ENCODE measurements around the gene NKPD1.
"Not testable (repeated sequence)": the region's sequence is repeated elsewhere in the genome, so short reads cannot be mapped to it uniquely, and the experiment has no call there.

Gene NKPD1

DNA sequence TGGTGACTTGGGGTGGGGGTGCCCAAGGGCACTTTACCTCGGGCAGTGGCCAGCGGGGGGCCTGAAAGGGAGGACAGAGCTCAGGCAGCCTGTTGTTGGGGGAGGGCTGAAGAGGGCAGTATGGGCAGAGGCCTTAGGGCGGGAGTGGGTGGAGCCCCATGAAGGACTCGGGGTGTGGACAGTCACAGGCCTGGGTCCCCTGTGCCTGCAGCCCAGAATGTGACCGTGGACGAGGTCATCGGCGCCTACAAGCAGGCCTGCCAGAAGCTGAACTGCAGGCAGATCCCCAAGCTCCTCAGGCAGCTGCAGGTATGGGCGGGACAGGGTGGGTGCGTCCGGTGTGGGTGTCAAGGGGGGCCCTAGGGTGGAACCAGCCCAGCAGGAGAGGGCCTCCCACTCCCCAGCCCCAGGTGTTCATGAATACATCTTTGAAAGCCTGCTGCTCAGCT, 22.5 kb downstream of the NKPD1 start:
- no peak for DNase-seq

DNA sequence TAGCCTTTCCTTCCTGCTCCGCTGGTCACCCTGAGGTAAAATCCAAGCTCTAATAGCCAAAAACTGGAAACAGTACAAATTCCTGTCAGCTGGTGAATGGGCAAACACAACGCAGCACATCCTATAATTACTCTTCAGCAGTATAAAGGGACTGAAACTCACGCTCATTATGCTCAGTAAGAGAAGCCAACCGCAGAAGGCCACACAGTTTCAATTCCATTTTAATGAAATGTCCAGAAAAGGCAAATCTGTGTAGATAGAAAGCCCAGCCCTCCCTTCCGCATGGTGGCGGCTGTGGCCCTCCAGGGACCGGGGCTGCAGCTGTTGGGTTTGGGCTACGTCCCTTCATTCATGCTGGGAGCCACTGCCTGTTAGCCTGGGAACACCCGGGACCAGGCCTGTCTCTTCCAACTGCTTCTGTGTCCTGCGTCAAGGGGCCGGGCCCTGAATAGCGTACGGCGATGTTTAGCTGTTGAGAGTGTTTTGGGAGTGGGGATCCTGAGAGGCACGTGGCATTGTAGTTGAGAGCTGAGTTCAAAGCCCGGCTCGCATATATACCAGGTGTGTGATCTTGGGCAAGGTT, 23.5 kb downstream of the NKPD1 start:
- DNase-seq = no peak

DNA sequence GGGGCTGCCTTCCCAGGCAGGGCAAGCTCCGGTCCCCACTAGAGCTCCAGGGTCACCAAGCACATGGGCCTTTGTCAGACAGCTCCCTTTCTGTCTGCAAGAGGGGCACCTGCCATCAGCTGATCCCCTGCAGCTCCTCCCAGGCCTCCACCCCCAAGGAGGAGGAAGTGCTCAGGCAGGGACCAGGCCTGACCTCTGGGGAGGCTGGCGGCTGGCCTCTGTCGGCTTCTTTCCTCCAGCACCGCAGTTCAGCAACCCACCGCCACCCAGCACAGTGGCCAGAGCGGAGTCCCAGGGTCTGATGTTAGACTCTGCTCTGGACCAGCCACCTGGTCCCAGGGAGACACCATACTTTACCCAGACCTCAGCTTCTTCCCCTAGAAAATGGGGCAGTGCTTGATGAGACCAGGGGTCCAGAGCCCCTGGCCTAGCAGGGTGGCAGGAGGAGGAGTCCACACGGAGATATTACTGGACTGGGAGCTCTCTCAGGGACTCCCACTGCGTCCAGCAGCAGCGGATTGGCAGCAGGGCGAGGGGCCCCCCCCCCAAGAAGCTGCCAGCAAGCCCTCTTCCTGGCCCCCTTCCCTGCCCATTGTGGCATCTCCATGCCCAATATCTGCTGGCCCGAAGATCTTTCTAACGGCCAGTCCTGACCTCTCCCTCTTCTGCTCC, 24.1 kb downstream of the NKPD1 start:
- DNase-seq = no peak

DNA sequence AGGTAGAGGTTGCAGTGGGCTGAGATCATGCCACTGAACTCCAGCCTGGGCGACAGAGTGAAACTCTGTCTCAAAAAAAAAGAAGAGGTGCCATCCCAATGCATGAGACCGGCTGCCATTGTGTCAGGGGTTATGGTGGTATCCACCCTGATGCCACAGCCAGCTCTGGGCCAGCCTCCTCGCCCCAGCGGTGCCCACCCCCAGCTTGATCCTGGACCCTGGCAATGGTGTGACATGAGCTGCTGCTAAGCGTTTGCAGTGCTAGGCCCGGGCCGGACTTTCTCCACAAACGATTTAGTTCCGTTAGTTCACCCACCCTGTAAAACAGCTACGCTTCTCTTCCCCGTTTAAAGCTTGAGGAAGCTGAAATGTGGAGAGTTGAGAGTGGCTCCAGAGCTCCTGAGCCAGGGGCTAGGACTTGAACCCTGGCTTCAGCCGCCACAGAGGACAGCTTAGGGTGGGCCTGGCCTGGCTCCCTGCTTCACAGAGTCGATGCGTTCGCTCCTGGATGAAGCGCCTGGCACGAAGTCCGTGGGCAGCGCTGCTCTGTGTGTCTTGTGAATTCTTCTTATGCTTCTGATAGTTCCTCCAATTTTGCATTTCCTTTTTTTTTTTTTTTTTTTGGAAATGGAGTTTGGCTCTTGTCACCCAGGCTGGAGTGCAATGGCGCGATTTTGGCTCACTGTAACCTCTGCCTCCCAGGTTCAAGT, 25.5 kb downstream of the NKPD1 start:
- DNase-seq = no peak

DNA sequence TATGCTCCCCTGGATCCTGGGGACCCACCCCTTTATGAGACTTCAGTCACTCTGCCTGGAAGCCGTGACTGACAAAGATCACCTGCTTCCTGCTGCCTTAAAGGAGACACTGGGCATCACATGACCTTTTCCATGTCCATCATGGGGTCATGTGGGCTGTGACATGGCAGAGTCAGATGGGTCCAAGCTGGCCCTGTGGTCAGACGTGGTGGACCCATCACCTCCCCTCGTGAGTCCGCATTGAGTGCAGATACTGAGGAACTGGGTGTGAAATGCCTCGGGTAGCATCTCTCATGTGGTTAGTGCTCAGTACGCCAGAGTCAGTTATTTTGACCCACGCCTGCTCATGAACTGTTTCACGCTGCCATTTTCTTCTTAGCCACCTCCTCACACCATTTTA, 27.1 kb downstream of the NKPD1 start:
- DNase-seq = no peak

DNA sequence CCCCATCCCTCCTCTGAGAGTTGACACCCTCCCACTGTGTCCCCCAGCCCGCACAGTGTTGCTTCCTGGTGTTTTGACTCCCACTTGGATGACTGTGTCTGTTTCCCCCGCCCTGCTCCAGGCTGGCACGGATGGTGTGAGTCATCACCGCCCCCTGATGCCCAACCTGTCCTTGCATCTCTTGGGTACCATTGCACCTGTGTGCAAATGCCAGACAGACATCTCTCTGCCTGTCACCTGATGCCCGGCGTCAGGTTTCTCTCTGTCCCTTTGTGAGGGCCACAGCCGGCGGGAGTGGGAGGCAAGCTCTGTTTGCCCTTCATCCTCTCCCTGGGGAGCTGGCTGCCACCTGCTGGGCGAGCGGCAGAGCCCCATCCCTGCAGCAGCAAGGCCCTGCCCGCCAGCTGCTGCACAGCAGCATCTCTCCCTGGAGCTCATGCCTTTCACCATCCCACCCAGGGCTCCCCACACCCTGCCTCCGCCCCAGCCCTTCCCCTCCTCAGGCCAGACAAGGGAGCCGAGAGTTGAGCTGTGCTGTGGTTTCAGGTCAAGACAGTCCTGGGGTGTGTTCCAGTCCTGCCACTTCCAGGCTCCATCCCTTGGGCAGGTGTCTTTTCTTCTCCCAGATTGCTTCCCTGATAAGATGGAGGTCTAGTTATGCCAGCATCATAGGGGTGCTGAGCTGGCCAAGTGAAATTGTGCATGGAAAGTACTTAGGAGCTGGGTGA, 29.7 kb downstream of the NKPD1 start:
- no peak for DNase-seq

DNA sequence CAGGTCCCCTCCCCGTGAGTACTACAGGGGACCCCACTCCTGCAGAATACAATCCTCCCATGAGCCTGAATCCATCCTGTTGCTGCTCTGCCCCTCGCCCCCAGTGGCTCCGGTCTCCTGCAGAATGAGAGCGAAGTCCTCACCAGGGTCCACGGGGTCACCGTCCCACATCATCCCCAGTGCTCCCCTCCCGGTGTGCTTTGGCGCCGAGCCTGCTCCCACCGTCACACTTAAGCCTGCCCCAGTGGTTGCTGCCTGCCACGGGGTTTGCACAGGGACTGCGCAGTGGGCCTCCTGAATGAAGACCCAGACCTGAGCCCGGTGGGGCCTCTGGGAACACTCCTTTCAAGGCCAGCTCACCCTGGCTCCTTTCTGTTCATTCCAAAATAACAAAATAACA, 30.5 kb downstream of the NKPD1 start:
- DNase-seq = no peak

DNA sequence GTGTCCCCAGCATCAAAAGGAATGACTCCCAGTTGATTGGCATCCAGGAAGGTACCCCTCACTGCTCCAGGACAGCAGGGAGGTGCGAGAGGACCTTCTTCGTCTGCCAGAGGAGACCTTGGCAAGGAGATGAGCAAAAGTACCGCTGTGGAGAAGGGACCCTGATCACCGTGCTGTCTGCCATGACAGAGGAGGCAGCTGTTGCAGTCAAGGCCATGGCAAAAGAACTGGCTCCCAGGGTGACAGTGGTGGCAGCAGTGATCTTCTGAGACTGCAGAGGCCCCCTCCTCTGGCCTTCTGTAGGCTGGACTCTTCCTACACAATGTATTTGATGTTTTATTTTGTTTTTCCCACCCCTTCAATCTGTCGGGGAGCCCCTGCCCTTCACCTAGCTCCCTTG, 32.0 kb downstream of the NKPD1 start:
- DNase-seq = no peak

DNA sequence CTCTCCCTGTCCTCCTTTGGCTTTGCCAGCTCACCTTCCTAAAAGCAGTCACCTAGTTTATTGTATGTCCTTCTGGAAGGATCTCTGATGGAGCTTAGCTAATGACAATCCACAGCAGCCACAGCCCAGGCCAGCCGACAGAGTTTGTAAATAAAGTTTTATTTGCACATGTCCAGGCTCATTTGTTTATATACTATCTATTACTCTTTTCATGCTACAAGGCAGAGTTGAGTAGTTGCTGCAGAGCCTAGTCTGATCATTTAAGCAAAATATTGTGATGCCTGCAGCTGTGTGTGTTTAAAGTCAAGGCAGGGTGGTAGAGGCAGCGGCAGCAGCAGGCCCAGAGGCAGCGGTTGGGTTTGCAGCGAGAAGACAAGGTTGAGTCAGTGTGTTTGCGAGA, 32.6 kb downstream of the NKPD1 start:
- DNase-seq = no peak

DNA sequence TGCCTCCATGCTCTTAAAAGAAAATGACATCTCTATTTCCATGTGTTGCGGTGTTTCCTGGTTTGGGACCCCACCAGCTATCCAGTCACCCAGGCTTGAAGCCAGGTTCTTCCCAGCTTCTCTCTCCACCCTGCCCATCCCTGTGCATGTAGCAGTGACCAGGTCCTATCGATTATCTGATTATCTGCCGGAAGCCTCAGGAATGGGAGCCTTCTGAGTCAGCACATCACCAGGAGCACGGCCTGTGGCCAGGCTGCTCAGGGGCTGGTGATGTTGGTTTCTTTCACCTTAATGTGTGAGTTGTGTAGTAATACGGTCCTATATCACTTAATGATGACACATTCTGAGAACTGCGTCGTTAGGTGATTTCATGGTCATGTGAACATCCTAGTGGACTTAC, 34.1 kb downstream of the NKPD1 start:
- DNase-seq = no peak

DNA sequence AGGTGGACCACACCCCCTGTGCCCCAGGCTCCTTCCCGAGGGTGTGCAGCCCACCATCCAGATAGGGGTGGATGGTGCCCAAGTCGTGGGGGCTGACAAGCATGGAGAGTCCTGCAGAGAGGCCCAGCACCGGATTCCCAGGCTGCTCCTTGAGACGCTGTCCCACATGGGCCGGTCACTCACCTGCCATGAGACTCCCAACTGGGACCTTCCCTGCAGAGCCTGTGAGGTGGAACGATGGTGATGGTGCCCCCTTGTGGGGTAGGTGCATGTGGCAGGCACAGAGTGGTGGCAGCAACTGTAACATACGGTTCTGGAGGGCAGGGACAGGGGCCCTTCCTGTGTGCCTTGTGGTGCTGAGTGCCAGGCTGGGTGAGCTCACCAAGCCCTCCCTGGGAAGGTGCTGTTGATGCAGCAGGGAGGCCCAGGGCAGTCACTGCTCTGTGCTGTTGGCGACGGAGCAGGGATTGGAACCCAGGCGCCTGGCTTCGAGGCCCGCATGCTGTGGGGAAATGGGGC, 34.7 kb downstream of the NKPD1 start:
- peak; percentile 22 for DNase-seq

DNA sequence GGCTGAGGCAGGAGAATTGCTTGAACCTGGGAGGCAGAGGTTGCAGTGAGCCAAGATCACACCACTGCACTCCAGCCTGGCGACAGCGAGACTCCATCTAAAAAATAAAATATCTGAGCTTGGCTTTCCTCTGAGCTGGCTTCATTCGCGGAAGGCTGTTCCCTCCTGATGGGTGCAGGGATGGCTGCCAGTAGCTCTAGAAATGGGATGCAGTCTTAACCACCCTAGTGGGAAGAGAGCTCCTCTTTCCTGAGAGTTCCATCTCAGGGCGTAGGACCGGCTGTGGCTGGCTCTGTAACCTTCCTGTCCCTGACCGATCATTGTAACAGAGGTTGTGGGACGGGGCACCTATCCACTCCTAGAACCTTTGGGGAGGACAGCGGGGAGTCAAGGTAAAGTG, 35.4 kb downstream of the NKPD1 start:
- no peak for DNase-seq

DNA sequence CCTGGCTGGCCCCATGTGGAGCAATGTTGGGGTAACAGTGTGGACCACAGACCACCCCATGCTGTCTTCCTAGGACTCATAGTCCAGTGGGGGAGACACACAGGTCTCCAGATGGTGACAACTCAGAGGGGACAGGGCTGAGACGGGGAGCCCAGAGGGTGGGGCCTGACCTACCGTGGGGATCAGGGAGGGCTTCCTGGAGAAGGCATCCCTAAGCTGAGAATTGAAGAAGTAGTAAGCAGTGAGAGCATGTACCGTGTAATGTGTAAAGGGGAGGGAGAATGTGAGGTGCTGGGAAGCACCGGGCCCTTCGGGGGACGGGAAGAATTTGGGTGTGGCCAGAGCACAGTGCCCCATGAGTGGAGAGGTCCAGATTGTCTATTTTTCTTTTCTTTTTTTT, 36.8 kb downstream of the NKPD1 start:
- no peak for DNase-seq

DNA sequence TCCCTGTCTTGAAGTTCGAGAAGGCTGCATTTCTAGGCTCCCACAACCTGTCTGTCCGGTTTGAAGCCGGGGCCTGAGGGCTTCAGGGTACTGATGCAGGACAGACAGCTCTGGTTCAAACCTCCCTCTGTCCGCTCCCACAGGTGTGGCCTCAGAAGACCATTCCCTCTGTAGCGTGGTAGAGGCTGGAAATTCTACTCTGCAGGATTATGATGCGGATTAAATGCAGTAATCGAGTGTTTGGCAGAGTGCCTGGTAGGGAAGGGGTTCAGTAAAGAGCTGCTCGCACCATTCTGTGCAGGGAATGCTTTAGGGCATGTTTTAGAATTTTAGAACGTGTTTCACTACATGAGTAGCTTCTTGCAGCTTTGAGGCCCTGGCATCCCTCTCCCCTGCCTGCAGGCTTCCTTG, 37.3 kb downstream of the NKPD1 start:
- DNase-seq = no peak

DNA sequence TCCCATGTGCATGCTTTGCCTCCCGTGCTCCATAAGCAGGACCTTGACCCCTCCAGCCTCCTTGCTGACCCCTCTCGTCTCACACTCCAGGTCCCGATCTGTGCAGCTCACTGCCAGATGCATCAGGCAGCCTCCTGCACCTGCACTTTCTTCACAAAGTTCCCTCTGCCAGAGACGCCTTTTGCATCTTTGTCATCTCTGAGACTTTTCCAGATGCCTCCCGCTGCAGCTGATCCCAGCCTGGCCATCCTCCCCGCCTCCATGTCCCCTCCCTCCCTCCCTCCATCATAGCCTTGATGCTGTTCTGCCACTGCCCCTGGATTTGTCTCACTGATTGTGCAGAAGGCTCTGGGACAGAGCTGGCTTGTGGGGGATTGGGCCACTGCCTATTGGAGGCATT, 38.0 kb downstream of the NKPD1 start:
- no peak for DNase-seq

DNA sequence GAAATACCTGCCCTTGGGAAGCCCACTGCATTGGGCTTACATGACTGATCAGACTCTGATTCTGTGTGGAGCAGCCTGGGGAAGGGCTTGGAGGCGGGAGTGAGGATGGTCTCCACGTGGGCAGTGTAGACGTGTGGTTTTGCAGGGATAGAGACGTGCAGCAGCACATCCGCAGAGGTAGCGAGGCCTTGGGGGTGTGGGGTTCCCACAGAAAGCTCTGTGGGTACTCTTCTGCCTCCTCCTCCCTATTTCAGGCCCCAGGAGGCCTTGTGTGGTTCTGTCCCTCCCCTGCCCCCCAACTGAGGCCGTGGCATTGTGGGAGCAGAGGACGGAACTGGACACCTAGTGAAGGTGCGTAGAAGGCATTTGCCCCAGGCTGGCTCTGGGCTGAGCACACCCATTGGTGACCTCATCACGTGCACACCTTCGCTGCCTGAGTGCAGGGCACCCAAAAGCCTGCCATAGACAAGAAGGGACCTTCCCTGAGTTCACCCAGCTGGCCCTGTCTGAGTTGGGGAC, 38.9 kb downstream of the NKPD1 start:
- no peak for DNase-seq

DNA sequence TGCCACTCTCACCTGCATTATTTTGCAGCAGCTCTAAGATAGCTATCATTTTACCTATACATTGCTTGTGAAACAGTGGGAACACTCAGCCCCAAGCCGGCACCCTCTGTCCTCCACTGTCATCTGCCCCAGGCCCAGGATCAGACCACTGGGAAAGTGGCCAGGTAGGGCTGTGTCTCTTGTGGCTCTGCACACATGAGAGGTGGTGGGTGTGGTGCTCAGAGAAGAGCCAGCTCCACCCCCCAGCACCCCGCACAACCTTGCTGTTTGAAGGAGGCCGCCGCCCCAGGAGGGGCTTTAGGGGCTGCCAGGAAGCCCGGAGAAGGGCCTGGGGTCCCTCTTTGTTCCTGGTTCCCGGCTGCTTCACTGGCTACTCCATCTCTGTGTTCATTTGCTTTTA, 41.2 kb downstream of the NKPD1 start:
- no peak for DNase-seq

DNA sequence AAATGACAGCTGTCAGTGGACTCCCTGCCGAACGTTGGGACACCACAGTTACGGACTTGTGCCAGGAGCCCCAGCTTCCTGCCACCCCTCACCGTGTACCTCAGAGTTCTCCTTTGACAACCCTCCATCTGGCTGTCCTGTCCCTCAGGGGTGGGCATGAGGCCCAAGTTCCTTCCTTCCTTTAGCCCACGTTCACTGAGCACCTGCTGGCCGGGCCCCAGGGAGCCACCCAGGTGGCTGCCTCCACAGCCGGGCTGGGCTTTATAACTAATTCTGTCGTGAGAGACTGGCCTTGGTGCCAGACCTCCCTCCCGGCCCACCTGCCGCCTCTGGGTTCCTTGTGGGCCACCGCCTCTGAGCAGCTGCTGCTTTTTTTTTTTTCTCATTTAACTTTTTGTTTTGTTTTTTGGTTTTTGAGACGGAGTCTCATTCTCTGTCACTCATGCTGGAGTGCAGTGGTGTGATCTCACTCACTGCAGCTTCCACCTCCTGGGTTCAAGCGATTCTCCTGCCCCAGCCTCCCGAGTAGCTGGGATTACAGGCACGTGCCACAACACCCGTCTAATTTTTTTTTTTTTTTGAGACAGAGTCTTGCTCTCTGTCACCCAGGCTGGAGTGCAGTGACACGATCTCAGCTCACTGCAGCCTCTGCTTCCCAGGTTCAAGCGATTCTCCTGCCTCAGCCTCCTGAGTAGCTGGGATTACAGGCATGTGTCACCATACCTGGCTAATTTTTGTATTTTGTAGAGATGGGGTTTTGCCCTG, 42.0 kb downstream of the NKPD1 start:
- not testable (repeated sequence) for DNase-seq

DNA sequence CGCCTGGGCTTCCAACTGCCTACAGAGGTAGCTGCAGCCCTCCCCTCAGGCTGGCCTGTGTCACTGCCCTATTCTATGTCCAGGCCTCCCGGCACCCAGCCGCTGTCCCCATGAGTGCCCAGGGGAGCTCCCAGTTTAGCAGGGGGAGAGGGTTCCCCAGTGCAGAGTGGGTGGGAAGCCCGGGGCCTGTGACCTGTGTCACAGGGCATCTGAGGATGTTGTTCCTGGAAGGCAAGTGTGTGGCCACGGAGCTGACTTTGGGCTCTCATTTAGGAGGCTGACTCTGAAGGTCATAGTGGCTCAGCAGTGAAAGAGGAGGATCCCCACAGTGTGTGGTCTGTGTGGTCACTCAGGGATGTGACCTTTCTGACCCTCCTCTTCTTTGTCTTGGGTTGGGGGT, 42.7 kb downstream of the NKPD1 start:
- DNase-seq = no peak

DNA sequence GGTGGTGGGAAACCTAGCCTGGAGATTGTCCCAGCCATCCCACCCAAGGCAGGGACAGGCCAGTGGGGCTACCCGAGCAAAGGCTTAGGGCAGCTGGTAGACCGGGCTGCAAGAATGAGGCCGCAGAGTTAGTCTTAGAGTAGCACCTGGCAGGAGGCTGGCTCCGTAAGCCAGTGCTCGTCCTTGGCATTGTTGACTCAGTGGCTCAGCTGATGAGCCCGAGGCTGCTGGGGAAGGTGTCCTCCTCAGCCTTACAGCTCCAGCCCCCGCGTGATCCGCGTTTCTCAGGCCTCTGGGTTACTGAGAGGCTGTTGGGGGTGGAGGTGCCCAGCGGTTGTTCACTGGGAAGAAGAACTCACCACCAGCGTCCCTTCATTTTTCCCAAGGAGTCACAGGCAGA, 43.1 kb downstream of the NKPD1 start:
- no peak for DNase-seq

DNA sequence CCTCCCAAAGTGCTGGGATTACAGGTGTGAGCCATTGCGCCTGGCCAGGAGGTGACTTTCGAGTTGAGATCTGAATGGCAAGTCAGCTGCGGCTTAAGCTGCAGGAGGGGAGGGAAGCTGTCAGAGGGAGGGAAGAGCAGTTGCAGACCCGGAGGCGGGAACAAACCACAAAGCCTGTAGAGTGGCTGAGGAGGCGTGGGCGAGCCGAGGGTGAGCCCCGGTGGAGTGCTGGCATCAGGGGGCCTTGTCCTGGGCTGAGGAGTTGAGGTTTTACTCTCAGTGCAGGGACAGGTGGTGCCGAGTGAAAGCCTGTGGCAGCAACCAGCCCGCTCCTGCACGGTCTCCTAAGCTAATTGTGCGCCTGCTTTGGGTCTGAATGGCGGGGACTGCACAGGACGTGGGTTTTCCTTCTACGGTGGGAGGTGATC, 43.6 kb downstream of the NKPD1 start:
- DNase-seq = no peak

DNA sequence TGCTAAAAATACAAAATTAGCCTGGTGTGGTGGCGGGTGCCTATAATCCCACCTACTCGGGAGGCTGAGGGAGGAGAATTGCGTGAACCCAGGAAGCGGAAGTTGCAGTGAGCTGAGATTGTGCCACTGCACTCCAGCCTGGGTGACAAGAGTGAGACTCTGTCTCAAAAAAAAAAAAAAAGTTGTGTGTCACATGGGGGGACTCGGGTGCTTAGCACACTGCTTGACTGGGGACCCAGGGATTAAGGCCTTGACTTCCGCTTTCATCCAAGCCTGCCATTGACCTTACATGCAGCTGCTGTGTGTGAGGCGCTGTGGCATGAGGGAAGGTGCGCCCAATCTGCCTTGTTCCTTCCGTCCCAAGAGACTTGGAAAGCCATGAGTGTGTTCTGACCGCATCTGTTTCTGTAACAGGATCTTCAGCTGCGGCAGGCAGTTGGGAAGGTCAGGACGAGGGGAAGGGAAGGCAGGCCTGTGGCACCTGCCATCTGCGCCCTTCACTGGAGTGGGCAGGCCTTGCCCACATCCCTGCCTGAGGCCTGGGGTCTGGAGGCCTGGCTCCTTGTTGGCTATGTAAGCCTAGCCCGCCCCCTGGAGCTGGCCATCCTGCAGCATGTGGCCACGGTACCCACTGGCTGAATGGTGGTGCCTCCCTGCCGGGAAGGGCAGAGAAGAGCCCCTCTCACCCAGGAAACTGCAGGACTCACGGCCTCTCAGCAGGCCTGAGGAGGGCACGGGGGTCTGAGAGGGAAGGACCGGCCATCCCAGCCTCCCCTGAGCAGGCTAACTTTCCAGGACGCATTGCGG, 44.8 kb downstream of the NKPD1 start:
- DNase-seq = no peak
